Measurements from ENCODE around the gene DVL2.

Gene DVL2

GRCh38 chr17:7237761-7238419, 3.6 kb upstream of the DVL2 start:
- DNase-seq (ENCODE audit: low read depth), result peak; percentile 40

DNA sequence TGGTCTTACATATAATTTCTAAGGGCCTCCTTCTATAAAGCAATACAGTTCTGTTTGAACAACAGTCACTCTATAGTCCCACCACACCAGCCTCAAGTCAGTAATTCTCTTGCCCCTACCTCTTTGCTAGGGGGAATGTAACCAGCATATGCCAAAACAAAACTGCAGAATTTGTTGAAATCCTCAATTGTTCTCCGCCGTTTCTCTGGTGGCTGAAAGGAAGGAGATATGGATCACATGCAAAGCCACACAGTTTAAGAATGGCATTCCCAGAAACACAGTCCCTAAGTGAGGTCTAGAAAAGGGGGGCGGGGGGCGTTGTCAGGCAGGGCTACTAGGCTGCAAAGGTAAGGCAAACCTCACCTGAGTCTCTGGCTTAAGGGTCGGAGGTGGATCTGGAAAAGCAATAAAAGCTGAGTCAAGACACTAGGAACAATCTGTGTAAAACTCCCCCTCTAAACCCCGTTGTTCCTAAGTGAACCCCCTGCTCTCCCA, 3.0 kb upstream of the DVL2 start:
- no peak for DNase-seq (ENCODE audit: low read depth)

GRCh38 chr17:7236808-7237207, 2.5 kb upstream of the DVL2 start:
- DNase-seq (ENCODE audit: low read depth), result no peak

GRCh38 chr17:7235693-7236665, 1.7 kb upstream of the DVL2 start:
- DNase-seq (ENCODE audit: low read depth), result no peak

- DNase-seq (ENCODE audit: low read depth), result no peak
These were observed 625 bp downstream of the DVL2 start for GRCh38 chr17:7233701-7234082.

GRCh38 chr17:7232114-7232513, 2.2 kb downstream of the DVL2 start:
- no peak for DNase-seq (ENCODE audit: low read depth)

DNA sequence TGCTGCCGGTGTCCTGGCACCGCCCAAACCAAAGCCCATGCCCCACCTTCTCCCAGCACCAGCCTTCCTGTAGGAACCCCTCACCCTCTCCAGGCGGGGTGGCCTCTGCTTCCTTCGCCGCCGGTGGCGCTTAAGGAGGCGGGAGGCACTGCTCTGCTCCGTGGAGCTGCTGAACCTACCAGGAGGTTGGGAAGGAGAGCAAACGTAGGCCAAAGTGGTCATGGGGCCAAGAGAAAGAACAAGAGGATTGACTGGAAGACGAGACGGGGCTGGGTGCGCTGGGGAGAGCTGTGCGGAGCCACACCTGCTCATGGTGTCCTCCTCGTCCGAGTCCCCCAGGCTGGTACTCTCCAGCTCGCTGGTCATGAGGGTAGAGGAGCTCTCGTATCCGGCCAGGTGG, 4.8 kb downstream of the DVL2 start:
- DNase-seq (ENCODE audit: low read depth), result no peak

GRCh38 chr17:7228920-7229319, 5.4 kb downstream of the DVL2 start:
- no peak for DNase-seq (ENCODE audit: low read depth)

GRCh38 chr17:7226721-7227710, 7.3 kb downstream of the DVL2 start:
- no peak for DNase-seq (ENCODE audit: low read depth)

- DNase-seq (ENCODE audit: low read depth), result no peak
These were observed 8.5 kb downstream of the DVL2 start for GRCh38 chr17:7225711-7226331.

DNA sequence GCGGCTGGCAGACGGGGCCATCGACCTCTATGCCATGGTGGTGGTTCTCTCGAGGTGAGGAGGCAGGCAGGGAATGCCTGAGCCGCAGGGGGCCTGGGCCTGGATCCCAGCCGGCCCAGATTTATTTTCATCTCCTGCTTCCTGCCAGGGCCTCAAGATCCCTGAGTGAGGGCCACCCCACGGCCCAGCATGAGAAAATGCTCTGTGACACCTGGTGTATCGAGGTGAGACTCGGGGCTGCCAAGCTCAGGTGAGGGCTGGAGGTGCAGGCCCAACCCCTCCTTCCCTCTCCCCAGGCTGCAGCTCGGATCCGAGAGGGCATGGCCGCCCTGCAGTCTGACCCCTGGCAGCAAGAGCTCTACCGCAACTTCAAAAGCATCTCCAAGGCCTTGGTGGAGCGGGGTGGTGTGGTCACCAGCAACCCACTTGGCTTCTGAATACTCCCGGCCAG, 9.6 kb downstream of the DVL2 start:
- DNase-seq (ENCODE audit: low read depth), result no peak

- no peak for DNase-seq (ENCODE audit: low read depth)
These were observed 10.2 kb downstream of the DVL2 start for GRCh38 chr17:7224110-7224509.

DNA sequence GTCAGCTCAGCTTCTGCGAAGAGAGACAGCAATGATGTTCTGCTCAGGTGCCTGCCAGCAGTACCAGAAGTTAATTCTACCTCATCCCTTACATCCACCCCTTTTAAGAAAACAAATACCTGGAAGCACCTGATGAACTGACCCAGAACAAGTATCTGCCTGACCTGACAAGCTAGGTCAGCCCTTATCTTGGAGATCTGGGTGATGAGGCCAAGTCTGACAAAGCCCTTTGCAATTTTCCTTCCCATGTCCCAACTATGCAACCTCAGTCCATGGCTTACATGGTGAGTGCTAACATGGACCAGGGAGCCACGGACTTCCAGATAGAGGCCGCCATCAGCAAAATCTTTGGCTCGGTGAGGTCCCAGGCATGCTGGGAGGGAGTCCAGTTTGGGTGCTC, 10.9 kb downstream of the DVL2 start:
- DNase-seq (ENCODE audit: low read depth), result no peak

- no peak for DNase-seq (ENCODE audit: low read depth)
These were observed 11.4 kb downstream of the DVL2 start for GRCh38 chr17:7222972-7223292.

- no peak for DNase-seq (ENCODE audit: low read depth)
These were observed 12.0 kb downstream of the DVL2 start for GRCh38 chr17:7222093-7222971.

DNA sequence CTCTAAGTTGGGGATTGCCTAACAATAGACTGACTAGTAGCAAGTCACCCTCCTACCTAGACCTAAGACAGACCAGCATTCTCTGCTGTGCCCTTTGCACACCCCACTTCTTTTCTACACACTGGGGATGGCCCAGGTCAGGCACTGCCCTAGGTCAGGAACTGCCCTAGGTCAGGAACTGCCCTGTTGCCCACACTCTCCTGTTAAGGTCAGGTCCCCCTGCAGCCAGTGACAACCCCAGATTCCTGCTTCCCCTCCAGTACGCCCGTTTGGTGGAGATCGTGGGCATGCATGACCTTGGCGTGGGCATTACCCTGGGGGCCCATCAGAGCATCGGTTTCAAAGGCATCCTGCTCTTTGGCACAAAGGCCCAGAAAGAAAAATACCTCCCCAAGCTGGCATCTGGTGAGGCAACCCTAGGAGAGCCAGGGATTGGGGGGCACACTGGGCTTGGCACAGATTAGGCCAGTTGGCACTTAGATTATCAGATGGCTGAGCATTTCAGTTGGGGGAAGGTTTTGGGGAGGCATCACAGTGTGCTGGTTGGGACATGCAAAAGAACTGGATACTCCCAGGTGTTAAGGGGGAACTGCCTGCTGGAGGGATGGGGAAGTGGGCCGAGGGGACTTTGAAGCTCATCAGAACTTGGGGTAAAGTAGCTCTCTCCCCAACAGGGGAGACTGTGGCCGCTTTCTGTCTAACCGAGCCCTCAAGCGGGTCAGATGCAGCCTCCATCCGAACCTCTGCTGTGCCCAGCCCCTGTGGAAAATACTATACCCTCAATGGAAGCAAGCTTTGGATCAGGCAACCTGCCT, 12.8 kb downstream of the DVL2 start:
- DNase-seq (ENCODE audit: low read depth), result no peak

DNA sequence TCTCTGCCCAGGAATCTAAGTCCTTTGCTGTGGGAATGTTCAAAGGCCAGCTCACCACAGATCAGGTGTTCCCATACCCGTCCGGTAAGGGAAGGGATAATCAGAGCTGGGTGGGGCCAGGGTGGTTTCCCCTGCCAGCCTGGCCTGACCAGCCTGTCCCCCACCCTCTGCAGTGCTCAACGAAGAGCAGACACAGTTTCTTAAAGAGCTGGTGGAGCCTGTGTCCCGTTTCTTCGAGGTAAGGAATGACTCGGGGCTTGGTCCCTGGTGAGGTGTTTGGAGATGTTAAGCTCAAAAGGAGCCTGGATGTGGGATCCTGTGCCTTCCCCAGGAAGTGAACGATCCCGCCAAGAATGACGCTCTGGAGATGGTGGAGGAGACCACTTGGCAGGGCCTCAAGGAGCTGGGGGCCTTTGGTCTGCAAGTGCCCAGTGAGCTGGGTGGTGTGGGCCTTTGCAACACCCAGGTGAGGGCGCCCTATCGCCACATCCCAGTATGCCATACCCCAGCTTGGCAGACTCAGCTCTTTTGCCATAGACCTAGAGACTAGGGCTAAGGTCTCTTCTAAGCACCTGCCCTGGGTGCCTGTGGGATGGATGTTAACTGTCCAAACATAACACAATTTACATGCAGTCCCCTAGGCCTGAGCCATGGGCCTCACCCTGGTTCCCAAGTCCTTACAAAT, 13.6 kb downstream of the DVL2 start:
- no peak for DNase-seq (ENCODE audit: low read depth)

DNA sequence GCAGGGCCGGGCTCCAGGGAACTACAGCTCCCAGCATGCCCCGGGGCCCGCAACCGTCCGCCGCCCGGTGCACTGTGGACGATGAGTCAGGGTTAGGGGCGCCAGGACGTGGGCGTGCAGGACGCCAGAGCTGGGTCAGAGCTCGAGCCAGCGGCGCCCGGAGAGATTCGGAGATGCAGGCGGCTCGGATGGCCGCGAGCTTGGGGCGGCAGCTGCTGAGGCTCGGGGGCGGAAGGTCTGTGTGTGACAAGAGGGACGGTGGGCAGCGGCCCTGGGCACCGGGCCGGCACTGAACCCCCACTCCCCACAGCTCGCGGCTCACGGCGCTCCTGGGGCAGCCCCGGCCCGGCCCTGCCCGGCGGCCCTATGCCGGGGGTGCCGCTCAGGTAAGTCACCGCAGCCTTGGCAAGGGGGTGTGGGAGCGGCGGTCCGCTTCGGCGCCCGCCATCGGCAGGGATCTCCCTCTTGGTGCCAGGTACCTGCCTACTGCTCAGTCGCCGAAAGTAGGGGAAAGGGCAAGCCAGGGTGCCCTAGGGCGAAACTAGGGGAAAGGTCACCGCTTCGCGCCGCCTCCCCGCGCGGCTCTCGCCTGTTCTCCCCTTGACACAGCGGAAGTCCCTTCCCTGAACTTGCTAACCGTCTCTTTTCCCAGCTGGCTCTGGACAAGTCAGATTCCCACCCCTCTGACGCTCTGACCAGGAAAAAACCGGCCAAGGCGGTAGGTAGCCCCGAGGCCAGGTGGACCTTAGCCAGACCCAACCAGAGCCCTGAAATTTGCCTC, 14.3 kb downstream of the DVL2 start, which contains the start of the genes ACADVL and DLG4:
TSS of gene ACADVL (plus strand) at position 127 of the 781 bp plus-strand sequence. CDS start at position 174, 47 bp downstream.
TSS of gene DLG4 (minus strand) at position 25 of the 781 bp plus-strand sequence.
- DNase-seq (ENCODE audit: low read depth), result peak; percentile 71

Data from GM04504 (cell line).